Right lobe of liver (tissue), 4 donors: ENCODE results near the gene GALNT15.

Experiments
- POLR2A ChIP-seq: fragments of 450-650 bp; IDR thresholded peaks from one replicate; pipeline ENCODE4 v1.6.1; 2017; ENCODE audit warnings: antibody characterized with exemption, mild to moderate bottlenecking
- TF ChIP-seq, protein P1 (sequence below), 4 donors: fragments of 200-600 bp in 3 of 4; fragments of 450-650 bp in 1 of 4; IDR thresholded peaks; one replicate each; pipeline versions ENCODE4 v1.5.1 to v1.8.0; 2016 to 2022; ENCODE audit warnings: antibody characterized with exemption in 4 of 4, mild to moderate bottlenecking in 2 of 4
- donor health status: DM: no; HTN: no; CAD: no.
- donor health status: DM: no; HTN: no; CAD: no.
- donor health status: DM: no; HTN: yes; CAD: no.

DNA sequence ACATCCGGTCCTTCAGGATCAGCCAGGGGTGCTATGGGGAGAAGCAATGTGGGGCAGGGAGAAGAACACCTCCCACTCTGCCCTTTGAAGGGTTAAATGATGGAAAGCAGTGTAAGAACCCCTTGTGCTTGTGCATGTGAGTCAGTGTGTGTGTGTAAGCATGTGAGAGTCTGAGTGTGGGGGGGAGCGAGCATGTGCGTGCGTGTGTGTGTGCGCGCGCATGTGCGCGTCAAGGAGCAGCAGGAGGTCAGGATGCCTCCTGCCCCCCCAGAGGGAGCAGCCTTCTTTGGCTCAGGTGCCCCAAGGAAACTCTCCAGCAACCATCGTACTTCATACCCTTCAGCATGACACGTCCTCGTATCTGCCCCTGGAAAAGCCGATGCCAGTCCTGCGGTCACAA, 30.3 kb downstream of the GALNT15 start:
- TF ChIP-seq POLR2A, result no peak
- TF ChIP-seq, protein P1, sequence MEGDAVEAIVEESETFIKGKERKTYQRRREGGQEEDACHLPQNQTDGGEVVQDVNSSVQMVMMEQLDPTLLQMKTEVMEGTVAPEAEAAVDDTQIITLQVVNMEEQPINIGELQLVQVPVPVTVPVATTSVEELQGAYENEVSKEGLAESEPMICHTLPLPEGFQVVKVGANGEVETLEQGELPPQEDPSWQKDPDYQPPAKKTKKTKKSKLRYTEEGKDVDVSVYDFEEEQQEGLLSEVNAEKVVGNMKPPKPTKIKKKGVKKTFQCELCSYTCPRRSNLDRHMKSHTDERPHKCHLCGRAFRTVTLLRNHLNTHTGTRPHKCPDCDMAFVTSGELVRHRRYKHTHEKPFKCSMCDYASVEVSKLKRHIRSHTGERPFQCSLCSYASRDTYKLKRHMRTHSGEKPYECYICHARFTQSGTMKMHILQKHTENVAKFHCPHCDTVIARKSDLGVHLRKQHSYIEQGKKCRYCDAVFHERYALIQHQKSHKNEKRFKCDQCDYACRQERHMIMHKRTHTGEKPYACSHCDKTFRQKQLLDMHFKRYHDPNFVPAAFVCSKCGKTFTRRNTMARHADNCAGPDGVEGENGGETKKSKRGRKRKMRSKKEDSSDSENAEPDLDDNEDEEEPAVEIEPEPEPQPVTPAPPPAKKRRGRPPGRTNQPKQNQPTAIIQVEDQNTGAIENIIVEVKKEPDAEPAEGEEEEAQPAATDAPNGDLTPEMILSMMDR (IDR thresholded peaks at IDR 0.05), result no peak
